Tibial artery (tissue), 4 donors: Measurements from ENCODE around the gene EBNA1BP2.
"Not testable (repeated sequence)": the region's sequence is repeated elsewhere in the genome, so short reads cannot be mapped to it uniquely, and the experiment has no call there.

Experiments used
- DNase-seq, 2 donors: peaks; one replicate each; pipeline ENCODE4 v3.0.0-alpha.2; 2019
- H3K27ac ChIP-seq, 2 donors: fragments of 200-600 bp; sonication (generic) in 1 of 2; 1 replicate in 1 of 2; 2 replicates in 1 of 2; pipeline ENCODE4 v1.5.1; 2018 to 2019; ENCODE audit warnings: mild to moderate bottlenecking in 1 of 2
- H3K27me3 ChIP-seq, 2 donors: fragments of 200-600 bp; sonication (generic) in 1 of 2; one replicate each; pipeline versions ENCODE4 v1.5.1 to v1.6.0; 2016 to 2019
- H3K36me3 ChIP-seq, 3 donors: fragments of 200-600 bp; sonication (generic) in 2 of 3; one replicate each; pipeline ENCODE4 v1.5.1; 2016 to 2019; ENCODE audit warnings: mild to moderate bottlenecking in 2 of 3
- H3K4me1 ChIP-seq, 4 donors: fragments of 200-600 bp; sonication (generic) in 2 of 4; 1 replicate in 3 of 4; 2 replicates in 1 of 4; pipeline ENCODE4 v1.5.1; 2016 to 2019
- H3K4me3 ChIP-seq, 2 donors: fragments of 200-600 bp; sonication (generic) in 1 of 2; 1 replicate in 1 of 2; 2 replicates in 1 of 2; pipeline ENCODE4 v1.5.1; 2018 to 2019; ENCODE audit warnings: mild to moderate bottlenecking in 2 of 2
- H3K9me3 ChIP-seq, 3 donors: fragments of 200-600 bp; sonication (generic) in 1 of 3; one replicate each; pipeline ENCODE4 v1.5.1; 2016 to 2019
- CTCF ChIP-seq, 2 experiments: fragments of 200-600 bp in 1 of 2; fragments of 450-650 bp in 1 of 2; IDR thresholded peaks; one replicate each; pipeline ENCODE4 v1.5.1; 2017 to 2019; ENCODE audit warnings: antibody characterized with exemption in 2 of 2, mild to moderate bottlenecking in 1 of 2, moderate library complexity in 1 of 2
- intact Hi-C: fragments of 100-400 bp; cut with DNase I; formaldehyde crosslinking; loops from one replicate; pipeline ENCODE4 v1.15.0; 2023; ENCODE audit warnings: low total_unique reads

The EBNA1BP2 gene

GRCh38 chr1:43147625-43148327 lies 24.3 kb downstream of the EBNA1BP2 start:
- H3K4me1 ChIP-seq, result peaks cover 0 to 13% (median 10%) of the 10 kb centered on the region in 4 donors
- H3K27me3 ChIP-seq, result peaks cover 0 to 39% of the 10 kb centered on the region in 2 donors
- intact Hi-C loops, result no loop called here
- H3K27ac ChIP-seq, result no peak overlapping the region
- no peaks in the 10 kb centered on the region for H3K9me3 ChIP-seq
- no peak for TF ChIP-seq CTCF (IDR thresholded peaks at IDR 0.05)
- DNase-seq, result peak in 1 of 2 donors; percentile 36
- no peaks in the 10 kb centered on the region for H3K36me3 ChIP-seq
- H3K4me3 ChIP-seq, result peak overlapping the region; percentile 36 to 46

- Histone ChIP-seq H3K27ac (no peak overlapping the region), H3K4me3 (no peak overlapping the region), H3K27me3 (peaks cover 0 to 10% of the 10 kb centered on the region in 2 donors), H3K9me3 (peaks cover 0 to 4% (median 0%) of the 10 kb centered on the region in 3 donors), H3K36me3 (no peaks in the 10 kb centered on the region), H3K4me1 (peaks cover 0 to 13% (median 10%) of the 10 kb centered on the region in 4 donors)
- TF ChIP-seq CTCF (IDR thresholded peaks at IDR 0.05), result no peak
- intact Hi-C loops, result no loop called here
- DNase-seq, result no peak
These were observed 27.9 kb downstream of the EBNA1BP2 start for GRCh38 chr1:43144237-43144636.

- Histone ChIP-seq H3K27me3 (peaks cover 0 to 6% of the 10 kb centered on the region in 2 donors), H3K9me3 (peaks cover 0 to 4% (median 0%) of the 10 kb centered on the region in 3 donors), H3K4me3 (no peak overlapping the region), H3K27ac (no peak overlapping the region), H3K4me1 (peaks cover 0 to 12% (median 9%) of the 10 kb centered on the region in 4 donors), H3K36me3 (no peaks in the 10 kb centered on the region)
- intact Hi-C loops, result no loop called here
- no peak for TF ChIP-seq CTCF (IDR thresholded peaks at IDR 0.05)
- no peak for DNase-seq
These were observed 28.6 kb downstream of the EBNA1BP2 start for GRCh38 chr1:43143441-43143888.

- intact Hi-C loops, result no loop called here
These were observed 31.5 kb downstream of the EBNA1BP2 start for GRCh38 chr1:43140583-43140982.

GRCh38 chr1:43140010-43140409 lies 32.1 kb downstream of the EBNA1BP2 start:
- no peak overlapping the region for H3K27ac ChIP-seq
- intact Hi-C loops, result no loop called here
- TF ChIP-seq CTCF (IDR thresholded peaks at IDR 0.05), result no peak
- DNase-seq, result no peak
- peaks cover 0 to 9% of the 10 kb centered on the region in 2 donors for H3K27me3 ChIP-seq
- no peaks in the 10 kb centered on the region for H3K36me3 ChIP-seq
- H3K4me1 ChIP-seq, result no peaks in the 10 kb centered on the region
- peaks cover 0 to 4% (median 0%) of the 10 kb centered on the region in 3 donors for H3K9me3 ChIP-seq
- no peak overlapping the region for H3K4me3 ChIP-seq

More at GRCh38 chr1:43140583-43140982, 31.5 kb downstream of the EBNA1BP2 start:
- TF ChIP-seq CTCF (IDR thresholded peaks at IDR 0.05), result no peak
- Histone ChIP-seq H3K27ac (no peak overlapping the region), H3K4me1 (no peaks in the 10 kb centered on the region), H3K36me3 (no peaks in the 10 kb centered on the region), H3K27me3 (peaks cover 0 to 9% of the 10 kb centered on the region in 2 donors), H3K9me3 (peaks cover 0 to 4% (median 0%) of the 10 kb centered on the region in 3 donors), H3K4me3 (no peak overlapping the region)
- no peak for DNase-seq

GRCh38 chr1:43139295-43139694 lies 32.8 kb downstream of the EBNA1BP2 start:
- H3K4me1 ChIP-seq, H3K27me3 ChIP-seq, H3K36me3 ChIP-seq, H3K27ac ChIP-seq, H3K9me3 ChIP-seq, intact Hi-C loops, DNase-seq, H3K4me3 ChIP-seq: not testable (repeated sequence)
